Karpas-422 (cell line): ENCODE measurements around the gene HNF4A. TPM values are rescaled to one million over a fixed set of nuclear protein-coding genes. Genes with fewer than 3 reads are reported as not detected.

Experiments
- DNase-seq: peaks from one replicate; pipeline ENCODE4 v3.0.0-alpha.2; 2015
- H2AFZ ChIP-seq: fragments of 200-600 bp; sonication (generic); 2 replicates; pipeline ENCODE4 v1.6.1; 2014; ENCODE audit warnings: antibody characterized with exemption, low read length, mixed read lengths
- H3K27ac ChIP-seq: fragments of 200-600 bp; sonication (generic); 2 replicates; pipeline ENCODE4 v1.5.1; 2014; ENCODE audit warnings: mild to moderate bottlenecking, low read length, moderate library complexity
- H3K27me3 ChIP-seq: fragments of 200-600 bp; sonication (generic); 2 replicates; pipeline ENCODE4 v1.6.1; 2014; ENCODE audit warnings: low read length, mixed read lengths
- H3K36me3 ChIP-seq: fragments of 200-600 bp; sonication (generic); 2 replicates; pipeline ENCODE4 v1.6.1; 2014; ENCODE audit warnings: low read length, mixed read lengths; ENCODE audit not compliant: insufficient read depth
- H3K4me1 ChIP-seq: fragments of 200-600 bp; sonication (generic); 2 replicates; pipeline ENCODE4 v1.6.1; 2014; ENCODE audit warnings: mild to moderate bottlenecking, low read length, mixed read lengths
- H3K4me2 ChIP-seq: fragments of 200-600 bp; sonication (generic); 2 replicates; pipeline ENCODE4 v1.6.1; 2014; ENCODE audit warnings: low read length, low read depth, mild to moderate bottlenecking; ENCODE audit not compliant: poor library complexity, severe bottlenecking
- H3K4me3 ChIP-seq: fragments of 200-600 bp; sonication (generic); 2 replicates; pipeline ENCODE4 v1.5.1; 2014; ENCODE audit warnings: mild to moderate bottlenecking, antibody characterized with exemption, low read length, mixed read lengths
- H3K79me2 ChIP-seq: fragments of 200-600 bp; sonication (generic); 2 replicates; pipeline ENCODE4 v1.6.1; 2014; ENCODE audit warnings: mild to moderate bottlenecking, low read length, mixed read lengths
- H3K9ac ChIP-seq: fragments of 200-600 bp; sonication (generic); 2 replicates; pipeline ENCODE4 v1.6.0; 2014; ENCODE audit warnings: low read length
- H3K9me2 ChIP-seq: fragments of 200-600 bp; sonication (generic), shearing (Covaris generic); replicated peaks from 2 replicates; pipeline ENCODE4 v1.6.0; 2014; ENCODE audit warnings: mild to moderate bottlenecking, low read length, moderate library complexity; ENCODE audit not compliant: insufficient read depth
- H3K9me3 ChIP-seq: fragments of 300-700, 200-600 bp; sonication (generic); 2 replicates; pipeline ENCODE4 v1.6.1; 2014; ENCODE audit warnings: low read length, mixed read lengths
- H4K20me1 ChIP-seq: fragments of 200-600 bp; sonication (generic); 2 replicates; pipeline ENCODE4 v1.6.1; 2014; ENCODE audit warnings: mild to moderate bottlenecking, antibody characterized with exemption, low read length, low read depth; ENCODE audit not compliant: insufficient read depth
- small RNA-seq: library from RNA; depleted of rRNA; stranded (forward); fragments of <200 nt; gene quantifications from one replicate; pipeline ENCODE3, GENCODE V24; 2014
- total RNA-seq: library from RNA; depleted of rRNA; stranded (reverse); fragments of >200 nt; shearing (Covaris generic); gene quantifications from 2 replicates; pipeline ENCODE4 v1.2.3, GENCODE V29; 2014; ENCODE audit warnings: low replicate concordance; rRNA removed

Gene HNF4A
- total RNA-seq, 1 experiment from 2014 or later: not detected

GRCh38 chr20:44483112-44483511, 127.6 kb downstream of the HNF4A start:
- no peak overlapping the region for H2AFZ ChIP-seq
- no peak overlapping the region for H3K4me3 ChIP-seq
- no peaks in the 10 kb centered on the region for H3K9me2 ChIP-seq
- H3K4me1 ChIP-seq: peaks cover 10% of the 10 kb centered on the region
- H3K9me3 ChIP-seq: no peaks in the 10 kb centered on the region
- no peak overlapping the region for H3K27ac ChIP-seq
- H3K4me2 ChIP-seq: no peak overlapping the region
- H4K20me1 ChIP-seq: no peaks in the 10 kb centered on the region
- no peaks in the 10 kb centered on the region for H3K27me3 ChIP-seq
- no peak for DNase-seq
- peaks cover 9% of the 10 kb centered on the region for H3K79me2 ChIP-seq
- H3K36me3 ChIP-seq: peaks cover 39% of the 10 kb centered on the region
- no peak overlapping the region for H3K9ac ChIP-seq

Small RNA genes lying within 50 kb of the gene (small RNA-seq; reads per million reads assigned to genes)
- gene MIR3646 (not detected), gene RF00019 (not detected), gene RPL37AP1 (3.2 reads per million, percentile 68 among the genes with 10 or more reads in this experiment)

Other genes starting within 250 kb of the HNF4A start
- gene JPH2, start 168.5 kb upstream of the HNF4A start, total RNA-seq: not detected in 2 replicates
- gene OSER1, start 144.9 kb upstream of the HNF4A start, total RNA-seq: 18.8 and 19.6 TPM in 2 replicates
- 0.89 and 0.97 TPM in 2 replicates for gene GDAP1L1, start 108.4 kb upstream of the HNF4A start, total RNA-seq
- gene FITM2, start 44.5 kb upstream of the HNF4A start, total RNA-seq: 0.82 and 3.0 TPM in 2 replicates
- not detected in 2 replicates for gene R3HDML, start 18.7 kb upstream of the HNF4A start, total RNA-seq
- 10.2 and 24.4 TPM in 2 replicates for gene TTPAL, start 120.2 kb downstream of the HNF4A start, total RNA-seq
- 63.2 and 84.8 TPM in 2 replicates for gene SERINC3, start 166.4 kb downstream of the HNF4A start, total RNA-seq
- 261 and 285 TPM in 2 replicates for gene PKIG, start 226.9 kb downstream of the HNF4A start, total RNA-seq